Measurements from ENCODE around the gene WRNIP1.

DNA sequence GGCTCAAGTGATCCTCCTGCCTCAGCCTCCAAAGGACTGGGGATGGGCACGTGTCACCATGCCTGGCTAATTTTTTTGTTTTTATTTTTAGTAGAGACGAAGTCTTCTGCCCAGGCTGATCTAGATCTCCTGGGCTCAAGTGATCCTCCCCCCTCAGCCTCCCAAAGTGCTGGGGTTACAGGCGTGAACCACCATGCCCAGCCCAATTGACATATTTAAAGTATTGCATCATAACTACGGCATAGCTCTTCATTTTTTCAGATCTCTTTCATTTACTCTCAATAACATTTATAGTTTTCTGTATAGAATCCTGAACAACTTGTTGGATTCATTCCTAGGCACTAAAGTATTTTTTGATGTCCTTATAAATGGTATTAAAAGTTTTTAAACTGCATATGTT is 63.4 kb downstream of the WRNIP1 start:
- TF ChIP-seq POLR2A (IDR thresholded peaks at IDR 0.05) = no peak
- TF ChIP-seq, protein P1, sequence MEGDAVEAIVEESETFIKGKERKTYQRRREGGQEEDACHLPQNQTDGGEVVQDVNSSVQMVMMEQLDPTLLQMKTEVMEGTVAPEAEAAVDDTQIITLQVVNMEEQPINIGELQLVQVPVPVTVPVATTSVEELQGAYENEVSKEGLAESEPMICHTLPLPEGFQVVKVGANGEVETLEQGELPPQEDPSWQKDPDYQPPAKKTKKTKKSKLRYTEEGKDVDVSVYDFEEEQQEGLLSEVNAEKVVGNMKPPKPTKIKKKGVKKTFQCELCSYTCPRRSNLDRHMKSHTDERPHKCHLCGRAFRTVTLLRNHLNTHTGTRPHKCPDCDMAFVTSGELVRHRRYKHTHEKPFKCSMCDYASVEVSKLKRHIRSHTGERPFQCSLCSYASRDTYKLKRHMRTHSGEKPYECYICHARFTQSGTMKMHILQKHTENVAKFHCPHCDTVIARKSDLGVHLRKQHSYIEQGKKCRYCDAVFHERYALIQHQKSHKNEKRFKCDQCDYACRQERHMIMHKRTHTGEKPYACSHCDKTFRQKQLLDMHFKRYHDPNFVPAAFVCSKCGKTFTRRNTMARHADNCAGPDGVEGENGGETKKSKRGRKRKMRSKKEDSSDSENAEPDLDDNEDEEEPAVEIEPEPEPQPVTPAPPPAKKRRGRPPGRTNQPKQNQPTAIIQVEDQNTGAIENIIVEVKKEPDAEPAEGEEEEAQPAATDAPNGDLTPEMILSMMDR (IDR thresholded peaks at IDR 0.05) = no peak
